HG03457 (cell line): Measurements from ENCODE around the gene CACNB2.
"Not testable (repeated sequence)": the region's sequence is repeated elsewhere in the genome, so short reads cannot be mapped to it uniquely, and the experiment has no call there.

Source experiments
- ATAC-seq: cut with Tn5 transposase; IDR thresholded peaks from one replicate; pipeline ENCODE4 v1.9.1; 2021; ENCODE audit warnings: moderate number of reproducible peaks; ENCODE audit not compliant: unreplicated experiment

The CACNB2 gene

GRCh38 chr10:18554479-18554878 is 414.3 kb downstream of the CACNB2 start:
- ATAC-seq = no peak

GRCh38 chr10:18556522-18557147 is 416.4 kb downstream of the CACNB2 start:
- ATAC-seq = no peak

GRCh38 chr10:18557960-18558359 is 417.7 kb downstream of the CACNB2 start:
- ATAC-seq = no peak

- ATAC-seq = no peak
Measured at GRCh38 chr10:18561861-18562551, 421.8 kb downstream of the CACNB2 start.

GRCh38 chr10:18563003-18563726 is 422.9 kb downstream of the CACNB2 start:
- ATAC-seq = no peak

GRCh38 chr10:18565006-18565405 is 424.8 kb downstream of the CACNB2 start:
- ATAC-seq = no peak

- no peak for ATAC-seq
Measured at GRCh38 chr10:18566177-18566576, 426.0 kb downstream of the CACNB2 start.

GRCh38 chr10:18567343-18567856 is 427.2 kb downstream of the CACNB2 start:
- ATAC-seq = no peak

GRCh38 chr10:18570386-18570785 is 430.2 kb downstream of the CACNB2 start:
- ATAC-seq = not testable (repeated sequence)

GRCh38 chr10:18571076-18571475 is 430.9 kb downstream of the CACNB2 start:
- ATAC-seq = no peak

GRCh38 chr10:18571780-18572179 is 431.6 kb downstream of the CACNB2 start:
- no peak for ATAC-seq

- no peak for ATAC-seq
Measured at GRCh38 chr10:18572959-18573561, 432.8 kb downstream of the CACNB2 start.

GRCh38 chr10:18576586-18576985 is 436.4 kb downstream of the CACNB2 start:
- no peak for ATAC-seq

- ATAC-seq = no peak
Measured at GRCh38 chr10:18577823-18578685, 437.8 kb downstream of the CACNB2 start.

GRCh38 chr10:18582803-18583202 is 442.6 kb downstream of the CACNB2 start:
- ATAC-seq = no peak

GRCh38 chr10:18583575-18584270 is 443.5 kb downstream of the CACNB2 start:
- ATAC-seq = no peak

GRCh38 chr10:18586637-18587036 is 446.4 kb downstream of the CACNB2 start:
- not testable (repeated sequence) for ATAC-seq

- not testable (repeated sequence) for ATAC-seq
Measured at GRCh38 chr10:18591141-18591540, 450.9 kb downstream of the CACNB2 start.
